Stimulated activated CD4-positive, alpha-beta T cell treated with anti-CD3 and anti-CD28 coated beads, Interleukin-12 subunit alpha, Interleukin-12 subunit beta, amount 100 ng/mL, for 4 hours (primary cell): ENCODE results near the gene ELP6.

Experiments used
- DNase-seq: peaks from one replicate; pipeline ENCODE4 v3.0.0-alpha.2; 2020

ELP6 gene, protein sequence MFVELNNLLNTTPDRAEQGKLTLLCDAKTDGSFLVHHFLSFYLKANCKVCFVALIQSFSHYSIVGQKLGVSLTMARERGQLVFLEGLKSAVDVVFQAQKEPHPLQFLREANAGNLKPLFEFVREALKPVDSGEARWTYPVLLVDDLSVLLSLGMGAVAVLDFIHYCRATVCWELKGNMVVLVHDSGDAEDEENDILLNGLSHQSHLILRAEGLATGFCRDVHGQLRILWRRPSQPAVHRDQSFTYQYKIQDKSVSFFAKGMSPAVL

GRCh38 chr3:47513125-47513929 lies at the start of gene ELP6:
Gene ELP6, minus strand, starts transcription at chr3:47513712. Its CDS starts 122 bp downstream, at chr3:47513590.
- DNase-seq: peak; percentile 95

DNA sequence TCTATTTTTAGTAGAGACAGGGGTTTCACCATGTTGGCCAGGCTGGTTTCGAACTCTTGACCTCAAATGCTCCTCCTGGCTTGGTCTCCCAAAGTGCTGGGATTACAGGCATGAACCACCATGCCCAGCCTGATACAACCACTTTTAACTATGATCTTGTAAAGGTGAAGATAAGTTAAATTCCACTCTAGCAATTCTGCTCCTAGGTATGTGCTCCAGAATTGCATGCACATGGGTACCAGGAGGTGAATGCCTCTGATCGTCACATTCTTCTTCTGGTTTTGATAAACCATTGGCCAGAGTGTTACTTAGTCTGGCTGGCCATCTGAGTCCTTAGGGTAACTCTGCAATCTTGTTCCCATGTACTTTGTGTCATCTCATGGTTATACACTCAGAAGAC lies 42.8 kb upstream of the ELP6 start:
- no peak for DNase-seq

DNA sequence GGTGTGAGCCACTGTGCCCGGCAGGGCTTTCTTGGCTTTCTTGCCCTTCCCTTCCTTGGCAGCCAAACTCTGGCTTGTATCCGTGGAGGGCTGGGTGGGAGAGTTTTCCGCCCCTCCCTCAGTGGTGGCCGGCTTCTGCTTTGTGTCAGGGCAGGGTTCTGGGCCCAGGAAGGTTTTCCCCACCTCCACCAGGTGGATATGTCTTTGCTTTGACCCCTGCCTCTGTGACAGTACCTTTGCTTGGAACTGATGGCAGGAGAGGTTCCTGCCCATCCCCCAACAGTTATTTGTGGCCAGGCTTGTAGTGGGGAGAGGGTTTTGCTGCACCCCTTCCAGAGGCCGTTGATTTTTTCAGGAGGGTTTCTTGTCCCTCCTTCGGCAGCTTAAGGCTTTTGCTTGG lies 40.8 kb upstream of the ELP6 start:
- DNase-seq: no peak

DNA sequence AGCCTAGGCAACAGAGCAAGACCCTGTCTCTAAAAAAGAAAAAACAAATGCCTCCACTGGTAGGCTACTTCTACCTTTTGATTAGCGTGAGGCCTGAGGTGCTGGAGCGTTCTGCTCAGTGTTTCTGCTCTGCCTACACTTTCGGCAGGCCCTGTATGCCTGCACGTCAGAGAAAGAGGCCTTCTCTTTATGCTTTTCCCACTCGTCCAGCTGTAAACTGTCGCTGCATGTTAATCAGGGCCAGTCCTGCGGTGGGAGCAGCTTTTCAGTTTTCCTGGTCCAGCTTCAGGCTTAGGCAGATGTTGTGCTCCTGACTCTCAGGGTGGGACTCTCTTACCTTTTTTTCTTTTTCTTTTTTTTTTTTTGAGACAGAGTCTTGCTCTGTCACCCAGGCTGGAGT lies 39.9 kb upstream of the ELP6 start:
- no peak for DNase-seq

GRCh38 chr3:47542471-47543173 lies 29.1 kb upstream of the ELP6 start:
- no peak for DNase-seq

- DNase-seq: no peak
Observed at GRCh38 chr3:47541583-47542108, 28.1 kb upstream of the ELP6 start.

GRCh38 chr3:47540281-47540680 lies 26.8 kb upstream of the ELP6 start:
- DNase-seq: no peak

DNA sequence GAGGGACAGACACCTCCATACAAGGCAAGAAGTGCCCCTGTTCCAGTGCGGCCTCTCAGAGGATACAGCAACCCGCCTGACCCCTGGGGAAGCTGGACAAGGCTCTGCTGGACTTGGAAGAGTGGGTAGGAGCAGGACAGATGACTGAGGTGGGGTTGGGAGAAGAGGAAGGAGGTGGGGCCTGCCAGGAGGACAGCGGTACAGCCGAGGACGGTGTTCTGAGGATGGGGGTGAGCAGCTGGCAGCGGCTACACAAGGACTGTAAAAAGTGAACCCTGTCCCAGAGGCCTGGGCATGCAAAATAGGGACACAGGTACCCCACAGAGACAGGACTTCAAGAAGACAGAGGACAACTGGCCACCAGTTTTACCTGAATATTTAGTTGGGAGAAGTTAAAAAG lies 23.5 kb upstream of the ELP6 start:
- DNase-seq: no peak

DNA sequence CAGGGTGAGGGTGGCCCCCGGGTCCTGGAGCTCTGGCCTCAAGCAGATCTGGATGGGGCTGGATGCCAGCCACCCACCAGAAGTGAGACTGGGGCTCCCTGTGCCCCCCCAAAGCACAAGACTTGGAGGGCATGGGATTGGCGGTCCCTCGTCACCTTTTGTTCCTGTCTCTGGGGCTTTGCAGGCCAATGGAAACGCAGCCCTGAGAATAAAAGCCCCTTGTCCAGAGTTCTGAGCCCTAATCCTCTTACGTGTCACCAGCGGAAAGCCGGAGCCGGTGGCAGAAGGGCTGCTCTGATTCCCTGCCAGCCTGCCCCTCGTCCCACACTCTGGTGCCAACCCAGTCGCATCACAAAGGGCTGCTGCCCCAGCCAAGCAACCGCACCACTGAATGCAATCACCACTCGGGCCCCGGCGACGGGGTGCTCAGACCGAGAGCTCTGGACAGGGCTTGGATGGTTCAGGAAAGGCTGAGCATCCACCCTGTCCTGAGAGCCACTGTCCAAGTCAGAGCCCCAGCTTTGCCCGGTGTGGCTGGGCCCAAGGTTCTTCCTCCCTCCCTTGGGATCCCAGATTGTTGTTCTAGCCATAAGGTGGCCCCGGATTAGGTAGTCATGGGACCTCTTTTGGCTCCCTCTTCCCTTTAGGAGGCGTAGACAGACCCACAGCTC lies 22.8 kb upstream of the ELP6 start:
- DNase-seq: no peak

GRCh38 chr3:47533996-47534454 lies 20.5 kb upstream of the ELP6 start:
- no peak for DNase-seq

DNA sequence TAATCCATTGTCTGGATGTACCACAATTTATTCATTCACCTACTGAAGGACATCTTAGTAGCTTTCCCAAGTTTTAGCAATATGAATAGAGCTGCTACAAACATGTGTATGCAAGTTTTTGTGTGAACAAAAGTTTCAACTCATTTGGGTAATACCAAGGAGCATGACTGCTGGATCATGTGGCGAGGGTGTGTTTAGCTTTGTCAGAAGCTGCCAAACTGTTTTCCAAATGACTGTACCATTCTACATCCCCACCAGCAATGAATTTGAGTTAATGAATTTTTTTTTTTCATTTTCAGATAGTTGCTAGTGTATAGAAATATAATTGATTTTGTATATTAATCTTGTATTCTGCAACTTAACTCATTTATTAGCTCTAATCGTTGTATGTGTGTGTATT lies 20.0 kb upstream of the ELP6 start:
- DNase-seq: no peak

- no peak for DNase-seq
Observed at GRCh38 chr3:47527952-47528725, 14.6 kb upstream of the ELP6 start.

GRCh38 chr3:47525617-47526016 lies 12.1 kb upstream of the ELP6 start:
- no peak for DNase-seq

DNA sequence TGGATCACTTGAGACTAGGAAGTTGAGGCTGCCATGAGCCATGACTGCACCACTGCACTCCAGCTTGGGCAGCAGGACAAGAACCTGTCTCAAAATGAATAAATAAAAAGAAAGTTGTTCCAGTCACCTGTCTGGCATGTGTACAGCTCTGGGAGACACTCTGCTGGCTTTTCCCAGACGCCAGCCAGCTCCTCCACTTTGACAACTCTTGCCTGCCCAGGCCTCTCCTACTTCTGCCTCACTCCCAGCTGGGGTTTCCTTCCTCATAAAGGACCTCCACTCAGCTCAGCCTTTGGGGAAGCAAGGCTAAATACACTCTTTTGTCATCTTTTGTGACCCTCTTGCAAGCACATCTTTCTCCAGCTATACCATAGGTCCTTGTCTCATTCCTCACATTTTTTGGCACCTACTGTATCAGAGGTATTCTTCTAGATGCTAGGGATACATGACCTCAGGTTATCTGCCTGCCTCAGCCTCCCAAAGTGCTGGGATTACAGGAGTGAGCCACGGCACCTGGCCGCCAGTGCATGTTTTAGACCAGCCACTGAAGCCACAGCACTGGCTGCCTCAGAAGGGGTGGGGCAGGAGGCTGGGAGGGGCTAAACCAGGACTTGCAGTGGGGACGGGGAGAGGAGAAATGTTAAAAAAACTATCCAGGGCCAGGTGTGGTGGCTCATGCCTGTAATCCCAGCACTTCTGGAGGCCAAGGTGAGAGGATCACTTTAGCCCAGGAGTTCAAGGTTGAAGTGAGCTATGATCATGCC lies 10.0 kb upstream of the ELP6 start:
- no peak for DNase-seq

- peak; percentile 64 for DNase-seq
Observed at GRCh38 chr3:47522082-47522987, 8.8 kb upstream of the ELP6 start.

GRCh38 chr3:47520756-47521155 lies 7.2 kb upstream of the ELP6 start:
- no peak for DNase-seq

DNA sequence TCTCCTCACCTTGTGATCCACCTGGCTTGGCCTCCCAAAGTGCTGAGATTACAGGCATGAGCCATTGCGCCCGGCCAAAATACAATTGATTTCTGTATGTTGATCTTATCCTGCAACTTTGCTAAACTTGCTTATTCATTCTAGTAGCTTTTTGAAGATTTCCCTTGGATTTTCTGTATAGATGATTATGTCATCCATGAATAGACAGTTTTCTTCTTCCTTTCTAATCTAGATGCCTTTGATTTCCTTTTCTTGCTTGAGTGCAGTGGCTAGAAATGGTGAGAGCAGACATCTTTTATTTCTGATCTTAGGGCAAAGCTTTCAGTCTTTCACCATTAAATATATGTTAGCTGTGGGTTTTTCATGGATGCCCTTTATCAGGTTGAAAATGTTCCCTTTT lies 4.4 kb upstream of the ELP6 start:
- no peak for DNase-seq

DNA sequence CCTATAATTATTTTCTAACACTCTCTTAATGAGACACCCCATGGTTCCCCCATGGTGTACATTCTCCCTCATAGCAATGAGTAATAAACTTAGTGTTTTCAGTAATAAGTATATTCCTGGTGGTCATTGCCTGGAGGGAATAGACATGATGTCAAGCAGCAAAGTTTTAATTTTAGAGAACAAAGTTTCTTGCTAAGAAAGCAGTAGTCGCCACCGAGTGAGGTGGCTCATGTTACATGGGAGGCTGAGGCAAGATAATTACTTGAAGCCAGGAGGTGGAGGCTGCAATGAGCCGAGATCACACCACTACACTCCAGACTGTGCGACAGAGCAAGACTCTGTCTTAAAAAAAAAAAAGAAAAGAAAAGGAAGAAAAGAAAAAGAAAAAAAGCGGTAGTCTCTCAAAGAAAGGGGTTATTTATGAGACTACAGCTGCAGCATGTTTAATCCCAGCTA lies 2.4 kb upstream of the ELP6 start:
- DNase-seq: no peak

DNA sequence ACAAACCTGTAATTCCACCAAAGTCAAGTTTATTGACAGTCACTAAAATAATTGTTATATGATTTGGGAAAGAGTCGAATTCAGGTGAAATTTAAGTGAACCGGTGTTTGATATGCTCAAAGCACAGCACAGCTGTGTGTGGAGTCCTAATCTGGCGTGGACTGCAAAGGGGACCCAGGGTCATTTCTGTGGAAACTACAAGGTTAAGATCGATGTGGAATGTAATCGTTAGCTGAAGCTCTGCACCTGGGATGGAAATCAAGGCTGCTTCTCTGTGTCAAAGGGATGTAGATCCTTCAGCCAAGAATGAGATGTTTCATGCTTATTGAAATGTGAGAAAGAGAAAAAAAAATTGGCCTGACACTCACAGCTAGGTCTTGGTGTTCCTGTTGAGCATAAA lies 1.6 kb upstream of the ELP6 start:
- no peak for DNase-seq
